GM21737 (cell line): ENCODE measurements around the gene ABCC1.
"Not testable (repeated sequence)": the region's sequence is repeated elsewhere in the genome, so short reads cannot be mapped to it uniquely, and the experiment has no call there.

Experiments used
- ATAC-seq: cut with Tn5 transposase; IDR thresholded peaks from one replicate; pipeline ENCODE4 v1.9.1; 2021; ENCODE audit warnings: mild to moderate bottlenecking, moderate library complexity; ENCODE audit not compliant: unreplicated experiment

Gene ABCC1

DNA sequence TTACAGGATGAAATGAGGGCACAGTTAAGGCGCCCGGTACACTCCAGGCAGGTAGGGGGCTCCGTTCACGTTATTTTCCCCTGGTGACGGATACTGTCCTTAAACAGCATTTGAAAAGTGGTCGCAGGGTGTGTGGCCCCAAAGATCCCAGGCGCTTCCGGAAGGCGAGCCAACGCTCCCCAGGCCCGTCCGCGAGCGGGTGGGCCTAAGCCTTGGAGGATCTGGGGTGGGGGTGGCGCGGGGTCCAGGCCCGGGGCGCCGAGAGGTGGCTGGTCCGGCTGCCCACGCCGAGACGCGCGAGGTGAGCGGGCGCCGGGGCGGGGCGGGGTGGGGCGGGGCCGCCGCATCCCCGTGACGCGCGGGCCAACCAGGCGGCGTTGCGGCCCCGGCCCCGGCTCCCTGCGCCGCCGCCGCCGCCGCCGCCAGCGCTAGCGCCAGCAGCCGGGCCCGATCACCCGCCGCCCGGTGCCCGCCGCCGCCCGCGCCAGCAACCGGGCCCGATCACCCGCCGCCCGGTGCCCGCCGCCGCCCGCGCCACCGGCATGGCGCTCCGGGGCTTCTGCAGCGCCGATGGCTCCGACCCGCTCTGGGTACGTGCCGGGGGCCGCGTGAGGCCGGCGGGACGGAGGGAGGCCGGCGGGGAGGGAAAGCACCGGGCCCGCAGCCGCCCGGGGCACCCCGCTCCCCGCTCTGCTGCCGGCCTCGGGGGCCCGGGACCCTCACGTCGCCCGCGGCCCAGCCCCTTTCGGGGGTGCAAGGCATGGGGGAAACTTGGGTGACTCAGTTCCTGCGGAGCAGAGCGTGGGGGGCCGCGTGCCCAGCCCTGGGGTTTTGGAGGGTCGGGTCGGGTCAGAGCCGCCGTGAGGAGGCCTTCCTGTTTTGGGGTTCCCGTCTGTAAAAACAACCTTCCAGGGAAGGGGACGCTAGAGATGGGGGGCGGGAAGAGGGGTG, at the start of gene ABCC1:
TSS of gene ABCC1 (plus strand) at position 407 of the 951 bp plus-strand sequence. CDS start at position 543, 136 bp downstream.
- ATAC-seq = peak; percentile 56

GRCh38 chr16:15900357-15900756, 49.1 kb upstream of the ABCC1 start:
- ATAC-seq = no peak

- ATAC-seq = no peak
Observed at GRCh38 chr16:15900901-15901500, 48.4 kb upstream of the ABCC1 start.

- no peak for ATAC-seq
Observed at GRCh38 chr16:15903960-15904359, 45.5 kb upstream of the ABCC1 start.

DNA sequence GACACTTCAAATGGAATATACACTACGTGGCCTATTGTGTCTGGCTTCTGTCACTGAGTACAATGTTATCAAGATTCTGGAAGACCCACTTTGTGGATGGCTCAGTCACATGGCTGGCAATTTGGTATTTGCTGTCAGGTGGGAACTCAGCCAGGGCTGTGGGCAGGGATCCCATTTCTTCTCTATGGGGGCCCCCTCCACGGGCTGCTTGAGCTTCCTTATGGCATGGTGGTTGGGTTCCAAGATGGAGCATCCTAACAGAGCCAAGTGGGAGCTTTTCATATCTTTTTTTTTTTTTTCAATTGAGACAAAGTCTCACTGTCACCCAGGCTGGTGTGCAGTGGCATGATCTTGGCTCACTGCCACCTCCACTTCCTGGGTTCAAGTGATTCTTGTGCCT, 43.0 kb upstream of the ABCC1 start:
- ATAC-seq = no peak

- peak; percentile 87 for ATAC-seq
Observed at GRCh38 chr16:15907863-15908478, 41.4 kb upstream of the ABCC1 start.

GRCh38 chr16:15911198-15911597, 38.2 kb upstream of the ABCC1 start:
- no peak for ATAC-seq

DNA sequence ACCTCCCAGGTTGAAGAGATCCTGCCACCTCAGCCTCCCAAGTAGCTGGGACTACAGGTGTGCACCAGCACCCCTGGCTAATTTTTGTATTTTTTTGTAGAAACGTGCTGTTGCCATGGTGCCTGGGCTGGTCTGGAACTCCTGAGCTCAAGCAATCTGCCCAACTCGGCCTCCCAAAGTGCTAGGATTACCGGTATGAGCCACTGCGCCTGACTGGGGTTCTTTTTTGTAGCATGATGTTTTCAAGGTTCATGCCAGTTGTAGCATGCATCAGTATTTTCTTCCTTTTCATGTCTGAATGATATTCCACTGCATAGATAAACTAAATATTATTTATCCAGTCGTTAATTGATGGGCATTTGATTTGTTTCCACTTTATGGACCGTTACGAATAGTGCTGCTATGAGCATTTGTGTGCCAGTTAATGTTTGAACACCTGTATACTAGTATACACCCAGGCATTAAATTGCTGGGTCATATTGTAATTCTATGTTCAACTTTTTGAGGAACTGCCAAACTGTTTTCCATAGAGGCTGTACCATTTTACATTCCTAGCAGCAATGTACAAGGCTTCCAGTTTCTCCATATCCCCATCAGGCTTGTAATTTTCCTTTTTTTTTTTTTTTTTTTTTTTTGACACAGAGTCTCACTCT, 36.2 kb upstream of the ABCC1 start:
- ATAC-seq = no peak

DNA sequence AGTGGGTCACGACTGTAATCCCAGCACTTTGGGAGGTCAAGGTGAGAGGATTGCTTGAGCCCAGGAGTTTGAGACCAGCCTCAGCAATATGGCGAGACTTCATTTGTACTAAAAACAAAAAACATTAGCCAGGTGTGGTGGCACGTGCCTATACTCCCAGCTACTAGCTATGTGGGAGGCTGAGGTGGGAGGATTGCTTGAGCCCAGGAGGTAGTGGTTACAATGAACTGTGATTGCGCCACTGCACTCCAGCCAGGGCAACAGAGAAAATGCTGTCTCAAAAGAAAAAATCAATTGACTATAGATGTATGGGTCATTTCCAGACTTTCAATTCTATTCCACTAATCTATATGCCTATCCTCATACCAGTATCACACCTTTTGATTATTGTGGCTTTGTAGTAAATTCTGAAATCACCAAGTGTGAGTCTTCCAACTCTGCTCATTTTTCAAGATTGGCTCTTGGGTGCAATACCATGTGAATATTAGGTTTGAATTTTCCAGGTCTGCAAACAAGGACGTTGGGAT, 33.8 kb upstream of the ABCC1 start:
- no peak for ATAC-seq

DNA sequence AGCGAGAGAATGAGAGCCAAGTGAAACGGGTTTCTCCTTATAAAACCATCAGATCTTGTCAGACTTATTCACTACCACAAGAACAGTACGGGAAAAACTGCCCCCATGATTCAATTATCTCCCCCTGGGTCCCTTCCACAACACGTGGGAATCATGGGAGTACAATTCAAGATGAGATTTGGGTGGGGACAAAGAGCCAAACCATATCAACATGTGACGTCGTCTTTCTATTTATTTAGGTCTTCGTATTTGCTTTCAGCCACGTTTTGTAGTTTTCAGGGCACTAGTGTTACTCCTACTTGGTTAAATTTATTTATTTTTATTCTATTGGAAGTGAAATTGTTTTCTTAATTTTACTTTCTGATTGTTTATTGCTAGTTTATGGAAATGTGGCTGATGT, 33.1 kb upstream of the ABCC1 start:
- no peak for ATAC-seq

DNA sequence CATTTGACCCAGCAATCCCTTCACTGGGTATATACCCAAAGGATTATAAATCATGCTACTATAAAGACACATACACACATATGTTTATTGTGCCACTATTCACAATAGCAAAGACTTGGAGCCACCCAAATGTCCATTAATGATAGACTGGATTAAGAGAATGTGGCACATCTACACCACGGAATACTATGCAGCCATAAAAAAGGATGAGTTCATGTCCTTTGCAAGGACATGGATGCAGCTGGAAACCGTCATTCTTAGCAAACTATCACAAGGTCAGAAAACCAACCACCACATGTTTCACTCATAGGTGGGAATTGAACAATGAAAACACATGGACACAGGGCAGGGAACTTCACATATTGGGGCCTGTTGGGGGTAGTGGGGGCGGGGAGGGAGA, 31.1 kb upstream of the ABCC1 start:
- ATAC-seq = not testable (repeated sequence)

DNA sequence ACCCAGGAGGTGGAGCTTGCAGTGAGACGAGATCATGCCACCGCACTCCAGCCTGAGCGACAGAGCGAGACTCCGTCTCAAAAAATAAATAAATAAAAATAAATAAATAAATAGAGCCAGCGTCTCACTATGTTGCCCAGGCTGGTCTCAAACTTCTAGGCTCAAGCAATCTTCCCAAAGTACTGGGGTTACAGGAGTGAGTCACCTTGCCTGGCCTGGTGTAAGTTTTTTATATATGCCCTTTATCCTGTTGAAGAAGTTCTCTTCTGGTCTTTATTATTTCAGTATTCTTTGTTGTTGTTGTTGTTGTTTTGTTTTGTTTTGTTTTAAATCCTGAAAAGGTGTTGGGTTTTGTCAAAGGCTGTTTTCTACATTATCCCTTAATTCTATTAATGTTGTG, 30.1 kb upstream of the ABCC1 start:
- no peak for ATAC-seq

- no peak for ATAC-seq
Observed at GRCh38 chr16:15924996-15925395, 24.4 kb upstream of the ABCC1 start.

GRCh38 chr16:15925631-15926030, 23.8 kb upstream of the ABCC1 start:
- ATAC-seq = no peak

DNA sequence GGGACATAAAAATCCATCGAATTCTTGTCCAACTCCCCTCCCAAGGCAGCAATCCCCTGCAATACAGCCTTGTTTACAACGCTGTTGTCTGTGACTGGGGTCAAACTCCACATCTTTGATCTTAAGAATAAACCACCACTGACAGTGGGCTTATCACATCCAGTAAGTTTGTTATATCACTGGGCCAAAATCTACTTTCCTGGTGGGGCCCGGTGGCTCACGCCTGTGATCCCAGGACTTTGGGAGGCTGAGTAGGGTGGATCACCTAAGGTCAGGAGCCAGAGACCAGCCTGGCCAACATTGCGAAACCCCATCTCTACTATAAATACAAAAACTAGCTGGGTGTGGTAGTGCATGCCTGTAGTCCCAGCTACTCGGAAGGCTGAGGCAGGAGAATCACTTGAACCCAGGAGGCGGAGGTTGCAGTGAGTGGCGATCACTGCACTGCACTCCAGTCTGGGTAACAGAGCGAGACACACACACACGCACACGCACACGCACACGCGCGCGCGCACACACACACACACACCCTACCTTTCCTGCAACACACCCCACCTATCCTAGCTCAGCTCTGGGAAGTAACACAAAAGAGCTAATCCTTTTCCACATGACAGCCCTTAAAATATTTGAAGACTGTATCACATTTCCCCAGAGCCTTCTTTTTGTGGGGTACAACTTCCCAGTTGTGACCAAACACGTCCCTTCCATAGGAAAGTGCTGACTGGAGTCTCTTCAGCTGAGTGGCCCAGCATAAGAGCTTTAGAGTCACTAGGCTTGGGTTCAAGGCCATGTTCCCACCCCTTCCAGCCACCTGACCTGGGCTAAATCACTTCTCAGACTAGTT, 20.9 kb upstream of the ABCC1 start:
- no peak for ATAC-seq

DNA sequence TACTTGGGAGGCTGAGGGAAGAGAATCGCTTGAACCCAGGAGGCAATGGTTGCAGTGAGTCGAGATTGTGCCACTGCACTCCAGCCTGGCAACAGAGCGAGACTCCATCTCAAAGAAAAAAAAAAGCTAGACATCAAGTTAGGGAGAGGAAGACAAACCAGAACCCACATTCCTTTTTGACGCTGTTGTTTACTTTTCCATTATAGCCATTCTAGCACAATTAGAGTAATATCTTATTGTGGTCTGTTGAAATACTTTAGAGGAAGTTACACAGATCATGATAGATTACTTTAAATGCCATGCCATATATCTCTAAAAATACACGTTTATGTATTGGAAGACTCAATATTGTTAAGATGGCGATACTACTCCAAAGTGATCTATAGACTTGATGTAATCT, 16.5 kb upstream of the ABCC1 start:
- no peak for ATAC-seq

DNA sequence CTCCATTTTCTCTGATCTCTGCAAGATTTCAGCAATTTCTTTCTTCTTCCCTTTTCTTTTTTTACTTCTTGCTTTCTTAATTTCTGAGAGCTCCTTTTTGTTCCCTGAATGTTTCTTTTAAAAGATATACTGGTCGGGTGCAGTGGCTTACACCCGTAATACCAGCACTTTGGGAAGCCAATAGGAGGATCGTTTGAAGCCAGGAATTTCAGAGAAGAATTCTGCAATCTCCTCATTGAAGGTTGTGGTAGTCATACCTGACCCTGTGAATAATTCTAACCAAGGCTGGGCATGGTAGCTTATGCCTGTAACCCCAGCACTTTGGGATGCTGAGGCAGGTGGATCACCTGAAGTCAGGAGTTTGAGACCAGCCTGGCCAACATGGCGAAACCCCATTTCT, 15.6 kb upstream of the ABCC1 start:
- no peak for ATAC-seq

GRCh38 chr16:15934991-15935390, 14.4 kb upstream of the ABCC1 start:
- ATAC-seq = no peak

DNA sequence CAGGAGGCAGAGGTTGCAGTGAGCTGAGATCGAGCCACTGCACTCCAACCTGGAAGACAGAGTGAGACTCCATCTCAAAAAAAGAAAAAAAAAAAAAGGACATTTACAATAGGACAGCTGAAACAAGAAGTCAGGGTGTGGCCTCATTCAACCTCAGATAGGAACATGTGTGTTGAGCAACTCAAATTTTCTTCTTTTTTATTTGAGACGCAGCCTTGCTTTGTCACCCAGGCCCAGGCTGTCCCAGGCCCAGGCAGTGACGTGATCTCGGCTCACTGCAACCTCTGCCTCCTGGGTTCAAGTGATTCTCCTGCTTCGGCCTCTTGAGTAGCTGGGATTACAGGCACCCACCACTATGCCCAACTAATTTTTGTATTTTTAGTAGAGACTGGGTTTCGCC, 12.6 kb upstream of the ABCC1 start:
- not testable (repeated sequence) for ATAC-seq
